Stimulated activated CD4-positive, alpha-beta T cell treated with anti-CD3 and anti-CD28 coated beads, Interleukin-2, amount 100 ng/mL, for 4 hours (primary cell): ENCODE data around the gene ANHX.
A peak's percentile ranks its signal among the peaks of the same experiment; 100 is the strongest.

Experiments used
- DNase-seq: peaks from one replicate; pipeline ENCODE4 v3.0.0-alpha.2; 2020; ENCODE audit warnings: low read depth

The ANHX gene

DNA sequence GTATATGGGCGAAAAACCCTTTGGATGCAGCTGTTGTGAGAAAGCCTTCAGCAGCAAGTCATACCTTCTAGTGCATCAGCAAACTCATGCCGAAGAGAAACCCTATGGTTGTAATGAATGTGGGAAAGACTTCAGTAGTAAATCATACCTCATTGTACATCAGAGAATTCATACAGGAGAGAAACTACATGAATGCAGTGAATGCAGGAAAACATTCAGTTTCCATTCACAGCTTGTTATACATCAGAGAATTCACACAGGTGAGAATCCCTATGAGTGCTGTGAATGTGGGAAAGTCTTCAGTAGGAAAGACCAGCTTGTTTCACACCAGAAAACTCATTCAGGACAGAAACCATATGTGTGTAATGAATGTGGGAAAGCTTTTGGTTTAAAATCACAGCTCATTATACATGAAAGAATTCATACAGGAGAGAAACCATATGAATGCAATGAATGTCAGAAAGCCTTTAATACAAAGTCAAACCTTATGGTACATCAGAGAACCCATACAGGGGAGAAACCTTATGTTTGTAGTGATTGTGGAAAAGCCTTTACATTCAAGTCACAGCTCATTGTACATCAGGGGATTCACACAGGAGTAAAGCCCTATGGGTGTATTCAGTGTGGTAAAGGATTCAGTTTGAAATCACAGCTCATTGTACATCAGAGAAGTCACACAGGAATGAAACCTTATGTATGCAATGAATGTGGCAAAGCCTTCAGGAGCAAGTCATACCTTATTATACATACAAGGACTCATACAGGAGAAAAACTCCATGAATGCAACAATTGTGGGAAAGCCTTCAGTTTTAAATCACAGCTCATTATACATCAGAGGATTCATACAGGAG, 33.0 kb downstream of the ANHX start:
- no peak for DNase-seq

DNA sequence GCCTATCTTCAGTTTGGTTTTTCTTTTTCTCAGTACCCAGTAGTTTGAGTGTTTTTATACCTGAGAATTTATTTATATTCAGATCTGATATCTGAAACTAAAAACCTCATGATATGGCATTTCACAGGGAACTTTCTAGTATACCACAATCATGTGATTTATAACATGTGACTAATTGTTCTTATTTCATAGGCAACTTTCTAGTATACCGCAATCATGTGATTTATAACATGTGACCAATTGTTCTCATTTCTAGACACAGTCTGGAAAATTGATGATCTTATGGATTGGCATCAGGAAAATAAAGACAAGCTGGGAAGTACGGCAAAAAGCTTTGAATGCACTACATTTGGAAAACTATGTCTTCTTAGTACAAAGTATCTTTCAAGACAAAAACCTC, 33.8 kb downstream of the ANHX start:
- no peak for DNase-seq

DNA sequence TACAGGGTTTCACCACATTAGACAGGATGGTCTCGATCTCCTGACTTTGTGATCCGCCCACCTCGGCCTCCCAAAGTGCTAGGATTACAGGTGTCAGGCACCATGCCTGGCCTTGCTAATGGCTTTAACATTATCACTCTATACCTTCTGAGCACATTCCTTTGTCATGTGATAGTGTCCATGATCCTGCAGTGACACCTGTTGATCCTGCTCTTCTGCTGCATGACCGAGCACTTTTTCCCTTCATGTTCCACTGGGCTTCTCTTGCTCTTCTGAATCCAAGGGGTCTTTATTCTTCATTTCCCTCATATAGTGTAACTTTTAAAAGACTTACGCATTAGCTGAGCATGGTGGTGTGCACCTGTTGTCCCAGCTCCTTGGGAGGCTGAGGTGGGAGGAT, 42.8 kb downstream of the ANHX start:
- DNase-seq, result no peak

DNA sequence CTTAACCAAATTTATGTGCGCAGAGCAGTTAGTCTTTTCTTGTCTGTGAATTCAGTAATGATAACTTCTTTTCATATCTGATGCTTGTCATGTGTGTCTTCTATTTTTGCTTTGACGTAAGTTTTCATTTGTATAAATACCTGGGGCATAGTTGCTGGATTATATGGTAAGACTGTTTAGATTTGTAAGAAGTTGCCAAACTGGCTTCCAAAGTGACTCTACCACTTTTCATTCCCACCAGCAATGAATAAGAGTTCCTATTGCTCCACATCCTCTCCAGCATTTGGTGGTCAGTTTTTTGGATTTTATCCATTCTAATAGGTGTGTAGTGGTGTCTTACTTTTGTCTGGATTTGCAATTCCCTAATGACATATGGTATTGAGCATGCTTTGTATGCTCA, 45.5 kb downstream of the ANHX start:
- no peak for DNase-seq

DNA sequence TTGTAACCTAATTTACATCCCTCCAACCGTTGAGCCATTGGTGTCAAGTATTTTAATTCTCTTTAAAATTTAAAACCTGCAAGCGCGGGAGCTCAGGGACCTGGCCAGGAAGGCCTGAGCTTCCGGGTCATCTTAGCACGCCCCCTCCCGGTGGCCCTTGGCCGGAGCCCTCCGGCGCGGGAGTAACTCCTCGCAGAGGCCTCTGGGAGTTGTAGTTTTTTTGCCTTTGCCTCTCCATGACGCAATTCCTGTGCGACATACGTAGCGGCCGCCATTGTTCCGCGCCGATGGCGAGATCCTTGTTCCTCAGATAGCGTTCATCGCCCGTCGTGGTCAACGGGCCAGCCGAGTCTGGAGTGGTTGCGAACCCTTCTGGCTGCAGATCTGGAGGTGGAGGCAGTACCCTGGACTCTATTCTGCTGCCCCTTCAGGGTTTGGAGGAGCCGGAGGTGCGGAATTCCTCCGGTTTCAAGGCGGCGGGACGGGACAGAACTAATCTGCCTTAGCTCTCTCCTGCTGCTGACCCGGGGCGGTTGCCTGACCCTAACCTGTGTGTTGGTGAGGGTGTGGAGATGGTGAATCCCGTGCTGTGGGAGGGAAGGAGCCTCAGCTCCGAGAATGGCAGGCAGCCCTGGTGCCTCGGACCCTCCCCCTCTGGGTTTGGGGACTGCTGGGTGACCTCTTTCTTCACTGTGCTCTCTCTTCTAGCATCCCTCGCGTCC, 54.3 kb downstream of the ANHX start, which contains the start of gene ZNF268:
Gene ZNF268, plus strand, starts transcription at position 258 of the 722 bp plus-strand sequence. CDS start 503 bp downstream, outside the sequence.
- DNase-seq, result peak; percentile 84

DNA sequence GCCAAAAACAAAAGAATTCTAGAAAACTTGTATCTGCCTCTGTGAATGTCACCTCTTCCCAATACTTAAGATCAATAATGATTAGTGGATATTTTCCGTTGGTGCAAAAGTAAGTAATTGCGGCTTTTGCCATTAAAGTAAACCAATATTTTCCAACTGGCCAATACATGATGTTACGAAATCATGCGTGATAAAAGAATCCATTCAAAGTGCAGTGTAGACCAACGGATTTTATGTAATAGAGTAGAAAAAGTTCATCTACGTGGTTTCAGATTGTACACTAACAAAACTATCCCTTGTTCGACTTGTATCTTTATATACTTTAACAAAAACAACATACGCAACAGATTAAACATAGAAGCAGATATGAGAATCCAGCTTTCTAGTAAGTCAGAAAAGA, 55.0 kb downstream of the ANHX start:
- DNase-seq, result no peak

DNA sequence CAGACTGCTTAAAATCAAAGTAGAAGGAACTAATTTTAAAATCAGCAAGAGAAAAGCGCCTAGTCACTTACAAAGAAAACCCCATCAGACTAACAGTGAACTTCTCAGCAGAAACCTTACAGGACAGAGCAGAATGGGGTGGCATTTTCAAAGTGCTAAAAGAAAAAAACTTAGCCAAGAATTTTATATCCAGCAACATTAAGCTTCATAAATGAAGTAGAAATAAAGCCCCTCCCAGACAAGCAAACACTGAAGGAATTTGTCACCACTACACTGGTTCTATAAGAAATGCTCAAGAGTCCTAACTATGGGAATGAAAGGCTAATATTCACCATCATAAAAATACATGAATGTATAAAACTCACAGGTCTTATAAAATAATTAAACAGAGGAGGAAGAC, 60.8 kb downstream of the ANHX start:
- no peak for DNase-seq

DNA sequence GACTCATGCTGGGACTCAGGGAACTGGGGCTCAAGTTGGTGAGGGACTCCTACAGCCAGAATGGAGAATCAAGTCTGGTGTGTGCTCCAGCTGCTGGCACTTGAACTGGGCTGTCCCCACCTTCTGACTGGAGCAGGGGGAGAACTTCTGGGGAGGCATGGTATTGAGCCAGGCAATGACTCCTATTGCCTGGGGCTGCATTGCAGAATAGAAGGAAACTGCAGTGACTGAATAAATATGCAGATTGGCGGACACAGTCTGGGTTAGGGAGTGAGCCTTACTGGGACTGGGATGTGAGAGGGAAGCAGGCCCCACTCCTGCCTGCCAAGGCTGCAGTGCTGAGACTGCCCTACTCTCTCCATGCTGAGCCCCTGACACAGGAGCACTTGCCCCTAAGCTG, 63.2 kb downstream of the ANHX start:
- no peak for DNase-seq
